ENCODE data around the gene TFEB. TPM values are rescaled to one million over a fixed set of nuclear protein-coding genes. Genes with fewer than 3 reads are reported as not detected.

TFEB gene
- total RNA-seq, 4 donors from 2014 or later, result 24.2 to 46.7 (median 33.1) TPM

GRCh38 chr6:41763470-41763869, 28.1 kb upstream of the TFEB start:
- H3K27ac ChIP-seq (replicated peaks in 1 of 4), result no peak overlapping the region
- no peak overlapping the region for H3K4me3 ChIP-seq
- WGBS, result 28% methylated on average over 2 of the region's 2 CpGs
- H3K36me3 ChIP-seq, result no peaks in the 10 kb centered on the region
- TF ChIP-seq, protein P1, sequence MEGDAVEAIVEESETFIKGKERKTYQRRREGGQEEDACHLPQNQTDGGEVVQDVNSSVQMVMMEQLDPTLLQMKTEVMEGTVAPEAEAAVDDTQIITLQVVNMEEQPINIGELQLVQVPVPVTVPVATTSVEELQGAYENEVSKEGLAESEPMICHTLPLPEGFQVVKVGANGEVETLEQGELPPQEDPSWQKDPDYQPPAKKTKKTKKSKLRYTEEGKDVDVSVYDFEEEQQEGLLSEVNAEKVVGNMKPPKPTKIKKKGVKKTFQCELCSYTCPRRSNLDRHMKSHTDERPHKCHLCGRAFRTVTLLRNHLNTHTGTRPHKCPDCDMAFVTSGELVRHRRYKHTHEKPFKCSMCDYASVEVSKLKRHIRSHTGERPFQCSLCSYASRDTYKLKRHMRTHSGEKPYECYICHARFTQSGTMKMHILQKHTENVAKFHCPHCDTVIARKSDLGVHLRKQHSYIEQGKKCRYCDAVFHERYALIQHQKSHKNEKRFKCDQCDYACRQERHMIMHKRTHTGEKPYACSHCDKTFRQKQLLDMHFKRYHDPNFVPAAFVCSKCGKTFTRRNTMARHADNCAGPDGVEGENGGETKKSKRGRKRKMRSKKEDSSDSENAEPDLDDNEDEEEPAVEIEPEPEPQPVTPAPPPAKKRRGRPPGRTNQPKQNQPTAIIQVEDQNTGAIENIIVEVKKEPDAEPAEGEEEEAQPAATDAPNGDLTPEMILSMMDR (IDR thresholded peaks at IDR 0.05), result no peak
- TF ChIP-seq POLR2AphosphoS5 (IDR thresholded peaks at IDR 0.05) (no peak), EP300 (IDR thresholded peaks at IDR 0.05) (no peak), POLR2A (IDR thresholded peaks at IDR 0.05; ENCODE audit: low read depth) (no peak)
- H3K4me1 ChIP-seq, result peaks cover 12 to 17% (median 15%) of the 10 kb centered on the region in 4 donors
- intact Hi-C loops (cut with DNase I), result no loop called here
- DNase-seq (ENCODE audit: extremely low spot score), result no peak
- no peaks in the 10 kb centered on the region for H3K27me3 ChIP-seq
- no peaks in the 10 kb centered on the region for H3K9me3 ChIP-seq

- Histone ChIP-seq H3K9me3 (no peaks in the 10 kb centered on the region), H3K27me3 (no peaks in the 10 kb centered on the region), H3K36me3 (no peaks in the 10 kb centered on the region), H3K27ac (replicated peaks in 1 of 4) (no peak overlapping the region), H3K4me3 (no peak overlapping the region), H3K4me1 (no peaks in the 10 kb centered on the region)
- intact Hi-C loops (cut with DNase I), result no loop called here
- no peak for TF ChIP-seq EP300 (IDR thresholded peaks at IDR 0.05)
- TF ChIP-seq, protein P1 (IDR thresholded peaks at IDR 0.05), result no peak
- TF ChIP-seq POLR2A (IDR thresholded peaks at IDR 0.05; ENCODE audit: low read depth), result no peak
- no peak for TF ChIP-seq POLR2AphosphoS5 (IDR thresholded peaks at IDR 0.05)
- DNase-seq (ENCODE audit: extremely low spot score), result no peak
- 95% methylated on average over 2 of the region's 2 CpGs for WGBS
Observed at GRCh38 chr6:41759905-41760579, 24.6 kb upstream of the TFEB start.

- H3K4me3 ChIP-seq, result no peak overlapping the region
- H3K9me3 ChIP-seq, result no peaks in the 10 kb centered on the region
- intact Hi-C loops (cut with DNase I), result no loop called here
- H3K27me3 ChIP-seq, result no peaks in the 10 kb centered on the region
- TF ChIP-seq, protein P1 (IDR thresholded peaks at IDR 0.05), result no peak
- no peak for TF ChIP-seq POLR2A (IDR thresholded peaks at IDR 0.05; ENCODE audit: low read depth)
- TF ChIP-seq EP300 (IDR thresholded peaks at IDR 0.05), result no peak
- TF ChIP-seq POLR2AphosphoS5 (IDR thresholded peaks at IDR 0.05), result no peak
- no peak for DNase-seq (ENCODE audit: extremely low spot score)
- H3K27ac ChIP-seq (replicated peaks in 1 of 4), result no peak overlapping the region
- H3K4me1 ChIP-seq, result no peaks in the 10 kb centered on the region
- WGBS, result 82% methylated on average over 12 of the region's 13 CpGs
- no peaks in the 10 kb centered on the region for H3K36me3 ChIP-seq
Observed at GRCh38 chr6:41759106-41759904, 23.9 kb upstream of the TFEB start.

- TF ChIP-seq, protein P1 (IDR thresholded peaks at IDR 0.05), result no peak
- TF ChIP-seq EP300 (IDR thresholded peaks at IDR 0.05) (no peak), POLR2A (IDR thresholded peaks at IDR 0.05; ENCODE audit: low read depth) (no peak), POLR2AphosphoS5 (IDR thresholded peaks at IDR 0.05) (no peak)
- 85% methylated on average over 6 of the region's 6 CpGs for WGBS
- H3K4me3 ChIP-seq, result no peak overlapping the region
- H3K9me3 ChIP-seq, result no peaks in the 10 kb centered on the region
- H3K4me1 ChIP-seq, result no peaks in the 10 kb centered on the region
- no peak for DNase-seq (ENCODE audit: extremely low spot score)
- H3K36me3 ChIP-seq, result no peaks in the 10 kb centered on the region
- no peaks in the 10 kb centered on the region for H3K27me3 ChIP-seq
- intact Hi-C loops (cut with DNase I), result no loop called here
- H3K27ac ChIP-seq (replicated peaks in 1 of 4), result no peak overlapping the region
Observed at GRCh38 chr6:41758641-41759035, 23.2 kb upstream of the TFEB start.

Data from esophagus muscularis mucosa (tissue), 4 donors.